Ascending aorta (tissue), 2 donors: ENCODE measurements around the gene EPB41L2. TPM values are rescaled to one million over a fixed set of nuclear protein-coding genes. Genes with fewer than 3 reads are reported as not detected.

Experiments used
- DNase-seq, 2 donors: peaks; one replicate each; pipeline ENCODE4 v3.0.0-alpha.2; 2019; ENCODE audit warnings: low spot score in 2 of 2
- H3K27ac ChIP-seq, 2 donors: fragments of 200-600 bp; sonication (generic); one replicate each; pipeline ENCODE4 v1.5.1; 2016 to 2017; ENCODE audit warnings: mild to moderate bottlenecking in 1 of 2
- H3K27me3 ChIP-seq: fragments of 200-600 bp; sonication (generic); one replicate; pipeline ENCODE4 v1.5.1; 2017
- H3K36me3 ChIP-seq, 2 donors: fragments of 200-600 bp; sonication (generic); one replicate each; pipeline ENCODE4 v1.5.1; 2016
- H3K4me1 ChIP-seq, 2 donors: fragments of 200-600 bp; sonication (generic); one replicate each; pipeline ENCODE4 v1.5.1; 2016 to 2017; ENCODE audit warnings: mild to moderate bottlenecking in 1 of 2
- H3K4me3 ChIP-seq, 2 donors: fragments of 200-600 bp; sonication (generic); one replicate each; pipeline ENCODE4 v1.5.1; 2016 to 2017; ENCODE audit warnings: mild to moderate bottlenecking in 1 of 2
- H3K9me3 ChIP-seq, 2 donors: fragments of 200-600 bp; sonication (generic); one replicate each; pipeline ENCODE4 v1.5.1; 2016
- intact Hi-C: fragments of 100-400 bp; cut with DNase I; formaldehyde crosslinking; loops from one replicate; pipeline ENCODE4 v1.15.1; 2023
- total RNA-seq: library from RNA; depleted of rRNA; stranded (reverse); fragments of >200 nt; gene quantifications from one replicate; pipeline ENCODE4 v1.1.0, GENCODE V29; 2016
- TF ChIP-seq, protein P1 (sequence below), 3 experiments: fragments of 200-600 bp in 2 of 3; fragments of 450-650 bp in 1 of 3; sonication (generic) in 2 of 3; IDR thresholded peaks; one replicate each; pipeline ENCODE4 v1.5.1; 2016 to 2019; ENCODE audit warnings: antibody characterized with exemption in 3 of 3, mild to moderate bottlenecking in 1 of 3, moderate library complexity in 1 of 3

EPB41L2 gene
- total RNA-seq, 1 donor from 2014 or later = 163 TPM

DNA sequence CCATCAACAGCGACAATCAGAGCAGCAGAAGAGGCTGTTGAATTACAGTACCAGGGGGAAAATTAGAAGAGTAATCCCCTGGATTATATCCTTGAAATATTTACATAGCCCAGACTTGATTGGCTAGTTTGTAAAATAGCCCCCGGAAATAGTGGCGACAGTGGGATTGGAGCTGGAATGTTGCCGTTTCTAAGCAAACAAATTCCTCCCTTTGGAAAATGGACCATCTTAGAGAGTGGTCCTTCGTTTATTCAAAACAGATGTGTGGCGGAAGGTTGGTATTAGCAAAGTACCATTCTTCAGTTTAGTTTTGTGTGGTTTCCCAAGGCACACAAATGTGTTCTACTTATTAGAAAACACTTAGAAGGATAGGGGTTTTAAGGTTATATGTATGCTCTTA lies 4.5 kb upstream of the EPB41L2 start:
- H3K36me3 ChIP-seq = no peaks in the 10 kb centered on the region
- intact Hi-C loops = no loop called here
- no peak overlapping the region for H3K27ac ChIP-seq
- H3K4me1 ChIP-seq = peaks cover 0 to 5% of the 10 kb centered on the region in 2 donors
- TF ChIP-seq, protein P1, sequence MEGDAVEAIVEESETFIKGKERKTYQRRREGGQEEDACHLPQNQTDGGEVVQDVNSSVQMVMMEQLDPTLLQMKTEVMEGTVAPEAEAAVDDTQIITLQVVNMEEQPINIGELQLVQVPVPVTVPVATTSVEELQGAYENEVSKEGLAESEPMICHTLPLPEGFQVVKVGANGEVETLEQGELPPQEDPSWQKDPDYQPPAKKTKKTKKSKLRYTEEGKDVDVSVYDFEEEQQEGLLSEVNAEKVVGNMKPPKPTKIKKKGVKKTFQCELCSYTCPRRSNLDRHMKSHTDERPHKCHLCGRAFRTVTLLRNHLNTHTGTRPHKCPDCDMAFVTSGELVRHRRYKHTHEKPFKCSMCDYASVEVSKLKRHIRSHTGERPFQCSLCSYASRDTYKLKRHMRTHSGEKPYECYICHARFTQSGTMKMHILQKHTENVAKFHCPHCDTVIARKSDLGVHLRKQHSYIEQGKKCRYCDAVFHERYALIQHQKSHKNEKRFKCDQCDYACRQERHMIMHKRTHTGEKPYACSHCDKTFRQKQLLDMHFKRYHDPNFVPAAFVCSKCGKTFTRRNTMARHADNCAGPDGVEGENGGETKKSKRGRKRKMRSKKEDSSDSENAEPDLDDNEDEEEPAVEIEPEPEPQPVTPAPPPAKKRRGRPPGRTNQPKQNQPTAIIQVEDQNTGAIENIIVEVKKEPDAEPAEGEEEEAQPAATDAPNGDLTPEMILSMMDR (IDR thresholded peaks at IDR 0.05) = no peak
- no peak for DNase-seq
- H3K9me3 ChIP-seq = no peaks in the 10 kb centered on the region
- H3K27me3 ChIP-seq = no peaks in the 10 kb centered on the region
- H3K4me3 ChIP-seq = no peak overlapping the region

DNA sequence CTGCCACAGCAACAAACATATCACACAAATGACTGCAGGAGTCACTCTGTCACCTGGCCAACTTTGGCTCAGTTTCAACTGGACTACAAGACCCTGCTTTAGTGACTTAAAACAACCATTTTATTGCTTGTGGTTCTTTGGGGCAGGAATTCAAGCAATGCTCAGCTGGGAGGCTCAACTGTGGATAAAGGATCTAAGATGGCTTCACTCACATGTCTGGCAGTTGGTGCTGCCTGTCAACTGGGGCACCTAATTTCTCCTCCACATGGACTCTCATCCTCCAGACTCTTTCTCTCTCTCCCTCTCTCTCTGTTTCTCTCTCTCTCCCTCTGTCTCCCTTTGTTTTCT lies 2.8 kb upstream of the EPB41L2 start:
- no peaks in the 10 kb centered on the region for H3K36me3 ChIP-seq
- TF ChIP-seq, protein P1 (IDR thresholded peaks at IDR 0.05) = no peak
- H3K4me3 ChIP-seq = no peak overlapping the region
- intact Hi-C loops = no loop called here
- H3K27ac ChIP-seq = no peak overlapping the region
- H3K4me1 ChIP-seq = peaks cover 3 to 7% of the 10 kb centered on the region in 2 donors
- no peaks in the 10 kb centered on the region for H3K9me3 ChIP-seq
- no peak for DNase-seq
- H3K27me3 ChIP-seq = no peaks in the 10 kb centered on the region

DNA sequence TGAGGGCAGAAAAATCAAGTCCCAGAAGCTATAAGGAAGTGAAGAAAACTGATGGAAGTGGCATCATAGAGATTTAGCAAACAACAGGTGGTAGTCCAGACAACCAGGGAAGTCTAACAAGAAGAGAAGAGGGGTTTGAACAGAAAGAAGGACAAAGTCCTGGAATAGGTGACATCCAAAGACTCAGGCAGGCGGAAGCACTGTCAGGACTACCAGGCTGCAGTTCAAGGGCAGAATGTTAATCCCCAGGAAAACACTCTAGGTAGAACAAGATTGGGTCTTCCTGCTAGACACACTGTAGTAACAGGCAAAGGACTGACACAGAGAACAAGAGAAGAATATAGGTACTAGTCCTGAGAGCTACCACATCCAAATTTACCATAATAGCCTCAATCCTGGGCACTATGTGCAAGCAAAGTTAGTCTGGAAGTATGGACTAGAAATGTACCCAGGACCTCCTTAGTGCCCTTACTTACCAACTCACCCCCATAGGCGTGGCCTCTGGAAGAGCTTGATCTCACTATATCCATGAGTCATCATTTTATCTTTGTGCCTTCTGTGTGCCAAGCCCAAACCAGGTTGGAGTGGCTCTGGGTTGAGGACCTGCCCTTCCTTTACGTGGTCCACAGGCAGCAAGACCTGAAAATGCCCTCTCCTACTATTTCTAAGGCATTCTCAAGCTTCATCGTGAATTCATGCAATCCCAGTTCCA lies 2.2 kb upstream of the EPB41L2 start:
- Histone ChIP-seq H3K27me3 (no peaks in the 10 kb centered on the region), H3K4me3 (no peak overlapping the region), H3K27ac (no peak overlapping the region), H3K36me3 (no peaks in the 10 kb centered on the region), H3K4me1 (peaks cover 3 to 7% of the 10 kb centered on the region in 2 donors), H3K9me3 (no peaks in the 10 kb centered on the region)
- TF ChIP-seq, protein P1 (IDR thresholded peaks at IDR 0.05) = no peak
- intact Hi-C loops = no loop called here
- DNase-seq = no peak

DNA sequence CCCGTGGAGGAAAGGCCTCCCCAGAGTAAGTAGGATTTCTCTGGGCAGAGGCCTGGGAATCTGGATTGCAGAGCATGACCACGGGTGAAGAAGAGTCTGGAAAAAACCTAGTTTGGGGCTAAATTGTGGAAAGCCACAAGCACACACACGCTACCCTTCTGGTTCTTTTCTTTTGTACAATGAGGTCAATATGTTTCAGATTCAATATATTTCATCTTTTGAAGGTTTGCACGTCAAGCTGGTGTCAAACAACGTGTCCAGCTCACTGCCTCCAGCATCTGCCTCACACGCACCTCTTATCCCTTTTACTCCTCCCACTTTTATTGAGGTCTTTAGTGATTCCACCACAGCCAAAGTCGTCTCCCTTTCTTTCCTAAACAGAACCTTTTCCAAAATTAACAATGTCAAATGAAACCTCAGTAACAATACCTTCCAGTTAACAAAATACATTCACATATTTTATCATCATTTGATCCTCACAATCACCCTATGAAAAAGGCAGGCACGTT lies 773 bp upstream of the EPB41L2 start:
- peak overlapping the region; percentile 77 to 83 for H3K27ac ChIP-seq
- TF ChIP-seq, protein P1 (IDR thresholded peaks at IDR 0.05) = no peak
- no peaks in the 10 kb centered on the region for H3K27me3 ChIP-seq
- no peaks in the 10 kb centered on the region for H3K36me3 ChIP-seq
- peak overlapping the region; percentile 96 to 97 for H3K4me3 ChIP-seq
- no peaks in the 10 kb centered on the region for H3K9me3 ChIP-seq
- H3K4me1 ChIP-seq = peaks cover 3 to 7% of the 10 kb centered on the region in 2 donors
- no peak for DNase-seq
- intact Hi-C loops = loop anchor here (1.0 to 5.0 kb wide), 5 partner anchors 62 to 177 kb away; partner anchors contain the start of gene AKAP7

DNA sequence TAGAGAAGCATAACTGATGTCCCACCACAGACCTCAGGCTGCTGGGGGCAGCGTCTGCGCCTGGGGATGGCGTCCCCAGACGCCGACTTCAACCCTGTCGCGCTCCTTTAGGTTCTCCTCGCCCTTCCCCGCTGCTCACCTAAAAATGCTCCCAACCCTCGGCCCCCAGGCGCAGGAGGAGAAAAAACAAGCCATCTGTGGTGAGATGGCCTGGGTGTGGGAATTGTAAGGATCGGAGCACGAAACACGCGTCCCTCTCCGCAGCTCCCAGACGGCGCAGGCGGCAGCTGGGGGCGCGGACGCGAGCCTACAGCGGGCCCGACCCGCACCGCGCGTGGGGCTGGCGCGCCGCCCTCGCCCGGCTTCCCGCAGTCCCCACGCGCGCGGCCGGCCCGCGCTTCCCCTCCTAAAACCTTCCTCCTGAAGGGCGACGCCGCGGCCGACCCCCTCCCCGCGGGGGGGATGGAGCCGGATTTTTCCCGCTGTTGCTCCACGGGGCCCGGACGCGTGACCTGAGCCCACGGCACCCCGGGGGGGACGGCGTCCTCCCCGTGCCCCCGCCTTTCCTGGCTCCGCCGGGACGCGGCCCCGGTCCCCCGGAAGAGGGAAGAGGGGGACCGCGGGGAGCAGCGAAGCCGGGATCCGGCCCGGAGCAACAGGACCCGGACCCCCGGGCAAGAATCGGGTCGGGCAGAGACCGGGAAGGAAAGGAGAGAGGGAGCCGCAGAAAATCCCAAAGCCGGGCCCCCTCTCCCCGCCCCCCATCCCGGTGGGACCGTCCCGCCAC lies 611 bp downstream of the EPB41L2 start:
- peaks cover 3 to 7% of the 10 kb centered on the region in 2 donors for H3K4me1 ChIP-seq
- H3K27me3 ChIP-seq = no peaks in the 10 kb centered on the region
- no peaks in the 10 kb centered on the region for H3K36me3 ChIP-seq
- H3K9me3 ChIP-seq = no peaks in the 10 kb centered on the region
- intact Hi-C loops = loop anchor here (1.0 to 5.0 kb wide), 5 partner anchors 60 to 175 kb away; partner anchors contain the start of gene AKAP7
- DNase-seq = peak in 1 of 2 donors; percentile 67
- H3K27ac ChIP-seq = peak overlapping the region; percentile 77 to 83
- TF ChIP-seq, protein P1 (IDR thresholded peaks at IDR 0.05) = no peak
- H3K4me3 ChIP-seq = peak overlapping the region; percentile 96 to 97
